Suprapubic skin (tissue), 4 donors: ENCODE measurements around the gene NIPAL1. TPM values are rescaled to one million over a fixed set of nuclear protein-coding genes. Genes with fewer than 3 reads are reported as not detected.
A peak's percentile ranks its signal among the peaks of the same experiment; 100 is the strongest.

Experiments
- DNase-seq, 2 donors: peaks; one replicate each; pipeline ENCODE4 v3.0.0-alpha.2; 2019; ENCODE audit warnings: low spot score in 2 of 2
- H3K27ac ChIP-seq: fragments of 200-600 bp; sonication (generic); one replicate; pipeline ENCODE4 v1.5.1; 2019
- H3K27me3 ChIP-seq: fragments of 200-600 bp; sonication (generic); one replicate; pipeline ENCODE4 v1.5.1; 2019
- H3K36me3 ChIP-seq: fragments of 200-600 bp; sonication (generic); one replicate; pipeline ENCODE4 v1.5.1; 2019
- H3K4me1 ChIP-seq: fragments of 200-600 bp; sonication (generic); one replicate; pipeline ENCODE4 v1.5.1; 2019
- H3K4me3 ChIP-seq: fragments of 200-600 bp; sonication (generic); one replicate; pipeline ENCODE4 v1.5.1; 2019; ENCODE audit warnings: mild to moderate bottlenecking
- H3K9me3 ChIP-seq: fragments of 200-600 bp; sonication (generic); one replicate; pipeline ENCODE4 v1.5.1; 2019
- CTCF ChIP-seq, 2 donors: fragments of 200-600 bp in 1 of 2; fragments of 450-650 bp in 1 of 2; sonication (generic) in 1 of 2; IDR thresholded peaks; one replicate each; pipeline ENCODE4 v1.5.1; 2016 to 2019; ENCODE audit warnings: antibody characterized with exemption in 2 of 2, mild to moderate bottlenecking in 1 of 2, moderate library complexity in 1 of 2
- EP300 ChIP-seq: sonication (generic); formaldehyde crosslinking; IDR thresholded peaks from one replicate; pipeline ENCODE4 v1.6.1; 2017; ENCODE audit warnings: antibody characterized with exemption
- POLR2A ChIP-seq, 2 donors: fragments of 450-650 bp; IDR thresholded peaks; one replicate each; pipeline ENCODE4 v1.6.1; 2017; ENCODE audit warnings: antibody characterized with exemption in 2 of 2, mild to moderate bottlenecking in 2 of 2, moderate library complexity in 2 of 2
- POLR2AphosphoS5 ChIP-seq, 3 donors: sonication (generic); formaldehyde crosslinking; IDR thresholded peaks; one replicate each; pipeline ENCODE4 v1.6.1; 2017; ENCODE audit warnings: antibody characterized with exemption in 3 of 3
- WGBS: methylation state at CpG from one replicate; pipeline ENCODE4 v1.1.5; 2018; 5-methylcytosine and 5-hydroxymethylcytosine counted together
- total RNA-seq, 4 donors: library from RNA; depleted of rRNA; stranded (reverse); fragments of >200 nt; gene quantifications; one replicate each; pipeline ENCODE4 v1.1.0, GENCODE V29; 2016

The NIPAL1 gene
- total RNA-seq, 4 donors from 2014 or later: 19.2 to 55.6 (median 27.2) TPM

- no peak for DNase-seq
- H3K27ac ChIP-seq: no peak overlapping the region
Observed at GRCh38 chr4:48032721-48033120, 16.1 kb downstream of the NIPAL1 start.

GRCh38 chr4:48033412-48033811 is 16.8 kb downstream of the NIPAL1 start:
- Histone ChIP-seq H3K36me3 (no peaks in the 10 kb centered on the region), H3K4me3 (no peak overlapping the region), H3K4me1 (no peaks in the 10 kb centered on the region), H3K27me3 (no peaks in the 10 kb centered on the region), H3K9me3 (no peaks in the 10 kb centered on the region), H3K27ac (no peak overlapping the region)
- DNase-seq: no peak
- TF ChIP-seq CTCF (IDR thresholded peaks at IDR 0.05): no peak
- no peak for TF ChIP-seq POLR2AphosphoS5 (IDR thresholded peaks at IDR 0.05)
- no peak for TF ChIP-seq EP300
- TF ChIP-seq POLR2A (IDR thresholded peaks at IDR 0.05): no peak

More at GRCh38 chr4:48032721-48033120, 16.1 kb downstream of the NIPAL1 start:
- H3K27me3 ChIP-seq: no peaks in the 10 kb centered on the region
- no peak overlapping the region for H3K4me3 ChIP-seq
- H3K4me1 ChIP-seq: no peaks in the 10 kb centered on the region
- H3K9me3 ChIP-seq: no peaks in the 10 kb centered on the region
- H3K36me3 ChIP-seq: peaks cover 3% of the 10 kb centered on the region
- TF ChIP-seq POLR2AphosphoS5 (IDR thresholded peaks at IDR 0.05): no peak
- TF ChIP-seq CTCF (IDR thresholded peaks at IDR 0.05): no peak
- no peak for TF ChIP-seq EP300
- TF ChIP-seq POLR2A (IDR thresholded peaks at IDR 0.05): no peak

GRCh38 chr4:48033825-48034413 is 17.3 kb downstream of the NIPAL1 start:
- Histone ChIP-seq H3K36me3 (no peaks in the 10 kb centered on the region), H3K4me1 (no peaks in the 10 kb centered on the region), H3K27me3 (no peaks in the 10 kb centered on the region), H3K9me3 (no peaks in the 10 kb centered on the region), H3K4me3 (no peak overlapping the region), H3K27ac (no peak overlapping the region)
- no peak for DNase-seq
- TF ChIP-seq CTCF (IDR thresholded peaks at IDR 0.05) (peak in 1 of 2 donors; percentile 52), EP300 (no peak), POLR2A (IDR thresholded peaks at IDR 0.05) (no peak)
- WGBS: 92% methylated on average over 1 of the region's 1 CpG

GRCh38 chr4:48035952-48036351 is 19.4 kb downstream of the NIPAL1 start:
- WGBS: 94% methylated on average over 3 of the region's 3 CpGs
- no peaks in the 10 kb centered on the region for H3K9me3 ChIP-seq
- no peak for DNase-seq
- no peak overlapping the region for H3K4me3 ChIP-seq
- no peaks in the 10 kb centered on the region for H3K27me3 ChIP-seq
- no peaks in the 10 kb centered on the region for H3K36me3 ChIP-seq
- no peaks in the 10 kb centered on the region for H3K4me1 ChIP-seq
- no peak for TF ChIP-seq POLR2A (IDR thresholded peaks at IDR 0.05)
- TF ChIP-seq POLR2AphosphoS5 (IDR thresholded peaks at IDR 0.05): no peak
- TF ChIP-seq CTCF (IDR thresholded peaks at IDR 0.05): no peak
- TF ChIP-seq EP300: no peak
- H3K27ac ChIP-seq: no peak overlapping the region

GRCh38 chr4:48037117-48037462 is 20.5 kb downstream of the NIPAL1 start:
- no peak overlapping the region for H3K4me3 ChIP-seq

More at GRCh38 chr4:48037117-48037462, 20.5 kb downstream of the NIPAL1 start:
- TF ChIP-seq POLR2AphosphoS5 (IDR thresholded peaks at IDR 0.05) (no peak), EP300 (no peak), CTCF (IDR thresholded peaks at IDR 0.05) (no peak), POLR2A (IDR thresholded peaks at IDR 0.05) (no peak)
- Histone ChIP-seq H3K27ac (no peak overlapping the region), H3K36me3 (no peaks in the 10 kb centered on the region), H3K9me3 (no peaks in the 10 kb centered on the region), H3K4me1 (no peaks in the 10 kb centered on the region), H3K27me3 (no peaks in the 10 kb centered on the region)
- WGBS: 72% methylated on average over 2 of the region's 2 CpGs
- no peak for DNase-seq
